Testis (tissue), 3 donors: ENCODE measurements around the gene EIF4A2. TPM values are rescaled to one million over a fixed set of nuclear protein-coding genes. Genes with fewer than 3 reads are reported as not detected.

Source experiments
- DNase-seq: peaks from one replicate; pipeline ENCODE4 v3.0.0-alpha.2; 2019
- H3K27ac ChIP-seq, 2 donors: fragments of 200-600 bp; sonication (generic); one replicate each; pipeline ENCODE4 v1.5.1; 2019
- H3K27me3 ChIP-seq: fragments of 200-600 bp; sonication (generic); one replicate; pipeline ENCODE4 v1.5.1; 2019
- H3K36me3 ChIP-seq: fragments of 200-600 bp; sonication (generic); one replicate; pipeline ENCODE4 v1.5.1; 2017; ENCODE audit warnings: low read depth; ENCODE audit errors: missing control alignments
- H3K4me1 ChIP-seq: fragments of 200-600 bp; sonication (generic); one replicate; pipeline ENCODE4 v1.5.1; 2019
- H3K4me3 ChIP-seq, 2 donors: fragments of 200-600 bp; sonication (generic); one replicate each; pipeline ENCODE4 v1.5.1; 2017 to 2019
- H3K9me3 ChIP-seq: fragments of 200-600 bp; sonication (generic); one replicate; pipeline ENCODE4 v1.5.1; 2017
- CTCF ChIP-seq, 3 experiments: fragments of 450-650 bp in 2 of 3; fragments of 200-600 bp in 1 of 3; sonication (generic) in 1 of 3; IDR thresholded peaks; one replicate each; pipeline ENCODE4 v1.5.1; 2016 to 2019; ENCODE audit warnings: antibody characterized with exemption in 3 of 3, mild to moderate bottlenecking in 2 of 3, moderate library complexity in 1 of 3
- POLR2A ChIP-seq: fragments of 450-650 bp; IDR thresholded peaks from one replicate; pipeline ENCODE4 v1.6.1; 2017; ENCODE audit warnings: antibody characterized with exemption, mild to moderate bottlenecking, moderate library complexity
- WGBS, 2 donors: methylation state at CpG; one replicate each; pipeline ENCODE4 v1.1.5; 2018; 5-methylcytosine and 5-hydroxymethylcytosine counted together
- intact Hi-C: fragments of 100-400 bp; cut with DNase I; formaldehyde crosslinking; loops from one replicate; pipeline ENCODE4 v1.15.1; 2023; ENCODE audit warnings: low total_unique reads
- polyA plus RNA-seq: library from polyadenylated mRNA; stranded (reverse); fragments of 350-450 nt; fragmentation: Illumina TruSeq; extraction: RNeasy Lipid Tissue Mini Kit (QIAGEN cat#74804); gene quantifications from one replicate; pipeline ENCODE4 v1.2.3, GENCODE V29; 2014; ENCODE audit warnings: low read depth, low replicate concordance; ENCODE audit not compliant: insufficient read depth
- total RNA-seq, 2 donors: library from RNA; depleted of rRNA; stranded (reverse); fragments of >200 nt; gene quantifications; one replicate each; pipeline ENCODE4 v1.2.3, GENCODE V29; 2016

Gene EIF4A2
- total and polyA plus RNA-seq, 3 donors from 2014 or later, result 275 to 357 (median 283) TPM

GRCh38 chr3:186784820-186785494 is 1.6 kb downstream of the EIF4A2 start:
- H3K27me3 ChIP-seq, result no peaks in the 10 kb centered on the region
- H3K4me1 ChIP-seq, result peaks cover 23% of the 10 kb centered on the region
- peak overlapping the region; percentile 98 to 99 for H3K4me3 ChIP-seq
- intact Hi-C loops, result no loop called here
- no peak for DNase-seq
- no peaks in the 10 kb centered on the region for H3K9me3 ChIP-seq
- TF ChIP-seq POLR2A (no peak), CTCF (IDR thresholded peaks at IDR 0.05) (no peak)
- WGBS, 2 donors, result 9 to 18% methylated on average over 7 of the region's 7 CpGs
- no peaks in the 10 kb centered on the region for H3K36me3 ChIP-seq
- H3K27ac ChIP-seq, result peak overlapping the region in 1 of 2 donors; percentile 100

GRCh38 chr3:186785495-186786018 is 2.2 kb downstream of the EIF4A2 start:
- no peaks in the 10 kb centered on the region for H3K9me3 ChIP-seq
- no peak overlapping the region for H3K27ac ChIP-seq
- no peaks in the 10 kb centered on the region for H3K27me3 ChIP-seq
- intact Hi-C loops, result no loop called here
- no peaks in the 10 kb centered on the region for H3K36me3 ChIP-seq
- H3K4me1 ChIP-seq, result peaks cover 23% of the 10 kb centered on the region
- WGBS, 2 donors, result 18 to 31% methylated on average over 7 of the region's 7 CpGs
- H3K4me3 ChIP-seq, result peak overlapping the region in 1 of 2 donors; percentile 99
- TF ChIP-seq CTCF (IDR thresholded peaks at IDR 0.05), result no peak
- TF ChIP-seq POLR2A, result no peak
- DNase-seq, result no peak

- Histone ChIP-seq H3K9me3 (no peaks in the 10 kb centered on the region), H3K4me1 (peaks cover 23% of the 10 kb centered on the region), H3K27ac (no peak overlapping the region), H3K4me3 (no peak overlapping the region), H3K27me3 (no peaks in the 10 kb centered on the region), H3K36me3 (no peaks in the 10 kb centered on the region)
- 71 to 75% methylated on average over 3 of the region's 3 CpGs for WGBS, 2 donors
- intact Hi-C loops, result no loop called here
- no peak for TF ChIP-seq POLR2A
- TF ChIP-seq CTCF (IDR thresholded peaks at IDR 0.05), result no peak
- no peak for DNase-seq
These were observed 3.5 kb downstream of the EIF4A2 start for GRCh38 chr3:186786922-186787321.

- WGBS, 2 donors, result 83 to 87% methylated on average over 15 of the region's 15 CpGs
- no peak for DNase-seq
- Histone ChIP-seq H3K27me3 (no peaks in the 10 kb centered on the region), H3K9me3 (no peaks in the 10 kb centered on the region), H3K4me3 (no peak overlapping the region), H3K4me1 (peaks cover 23% of the 10 kb centered on the region), H3K27ac (no peak overlapping the region), H3K36me3 (no peaks in the 10 kb centered on the region)
- TF ChIP-seq CTCF (IDR thresholded peaks at IDR 0.05) (no peak), POLR2A (no peak)
- intact Hi-C loops, result no loop called here
These were observed 4.5 kb downstream of the EIF4A2 start for GRCh38 chr3:186787642-186788481.
